Upper lobe of left lung (tissue), 4 donors: Measurements from ENCODE around the gene STEAP1B.

Source experiments
- CTCF ChIP-seq, 6 experiments: fragments of 450-650 bp in 4 of 6; fragments of 200-600 bp in 2 of 6; sonication (generic) in 2 of 6; IDR thresholded peaks; one replicate each; pipeline ENCODE4 v1.5.1; 2016 to 2019; ENCODE audit warnings: antibody characterized with exemption in 6 of 6
- EP300 ChIP-seq, 4 donors: sonication (generic); formaldehyde crosslinking; IDR thresholded peaks; one replicate each; pipeline ENCODE4 v1.5.1; 2017; ENCODE audit warnings: antibody characterized with exemption in 4 of 4, control low read depth in 2 of 4
- POLR2A ChIP-seq, 4 donors: fragments of 450-650 bp; IDR thresholded peaks; one replicate each; pipeline ENCODE4 v1.5.1; 2016 to 2017; ENCODE audit warnings: antibody characterized with exemption in 4 of 4, mild to moderate bottlenecking in 2 of 4
- POLR2AphosphoS5 ChIP-seq, 2 donors: sonication (generic); formaldehyde crosslinking; IDR thresholded peaks; one replicate each; pipeline ENCODE4 v1.5.1; 2017; ENCODE audit warnings: antibody characterized with exemption in 2 of 2

- TF ChIP-seq CTCF (IDR thresholded peaks at IDR 0.05) (no peak), POLR2AphosphoS5 (IDR thresholded peaks at IDR 0.05) (no peak), POLR2A (IDR thresholded peaks at IDR 0.05) (no peak), EP300 (IDR thresholded peaks at IDR 0.05) (no peak)
These were observed 67.7 kb downstream of the STEAP1B start for GRCh38 chr7:22432203-22432718.
